WTC11 (cell line): ENCODE measurements around the gene ZNF718. TPM values are rescaled to one million over a fixed set of nuclear protein-coding genes. Genes with fewer than 3 reads are reported as not detected.

Experiments
- ATAC-seq: fragments of 200-7000 bp; cut with Tn5 transposase; 2 replicates; pipeline ENCODE4 v1.10.0; 2021; ENCODE audit warnings: mild to moderate bottlenecking, moderate library complexity
- CTCF ChIA-PET: fragments of 300-600 bp; sonication (Branson Sonifier 250); formaldehyde crosslinking; loops from one replicate; lab custom pipeline; 2021; ENCODE audit warnings: antibody characterized with exemption; lab: Charles Lee
- POLR2A ChIA-PET: fragments of 350-600 bp; sonication (Branson Sonifier 250); formaldehyde crosslinking; loops from one replicate; lab custom pipeline; 2021; ENCODE audit warnings: antibody characterized with exemption; lab: Charles Lee
- DNase-seq: peaks from one replicate; pipeline ENCODE4 v3.0.0; 2021; ENCODE audit warnings: low spot score
- H3K27ac Mint-ChIP-seq: 2 replicates; pipeline ENCODE4 v1.8.0; 2021; ENCODE audit warnings: mixed read lengths
- H3K27me3 Mint-ChIP-seq: 2 replicates; pipeline ENCODE4 v1.8.0; 2021; ENCODE audit warnings: low read depth, mild to moderate bottlenecking, moderate library complexity, mixed read lengths
- H3K36me3 Mint-ChIP-seq: 2 replicates; pipeline ENCODE4 v1.8.0; 2021; ENCODE audit warnings: mixed read lengths
- H3K4me1 Mint-ChIP-seq: 2 replicates; pipeline ENCODE4 v1.8.0; 2022; ENCODE audit warnings: mixed read lengths
- H3K4me3 Mint-ChIP-seq: 2 replicates; pipeline ENCODE4 v1.8.0; 2021; ENCODE audit warnings: mild to moderate bottlenecking, moderate library complexity, mixed read lengths
- H3K9me3 Mint-ChIP-seq: 2 replicates; pipeline ENCODE4 v1.8.0; 2021; ENCODE audit warnings: mixed read lengths
- CREM ChIP-seq: sonication (generic); formaldehyde crosslinking; IDR thresholded peaks from 2 replicates; pipeline ENCODE4 v1.8.1; 2022; ENCODE audit warnings: mild to moderate bottlenecking, missing genetic modification reagents, moderate library complexity
- NFE2L1 ChIP-seq: sonication (generic); formaldehyde crosslinking; IDR thresholded peaks from 2 replicates; pipeline ENCODE4 v1.8.1; 2023; ENCODE audit warnings: missing genetic modification reagents
- SMAD4 ChIP-seq: sonication (generic); formaldehyde crosslinking; IDR thresholded peaks from 2 replicates; pipeline ENCODE4 v1.8.0; 2022; ENCODE audit warnings: mild to moderate bottlenecking, missing genetic modification reagents
- TP53 ChIP-seq: sonication (generic); formaldehyde crosslinking; IDR thresholded peaks from 2 replicates; pipeline ENCODE4 v1.8.1; 2023; ENCODE audit warnings: mild to moderate bottlenecking, missing genetic modification reagents
- ZNF121 ChIP-seq: sonication (generic); formaldehyde crosslinking; IDR thresholded peaks from 2 replicates; pipeline ENCODE4 v1.8.0; 2023; ENCODE audit warnings: missing genetic modification reagents
- total RNA-seq: library from RNA; stranded (reverse); gene quantifications from 3 replicates; pipeline ENCODE4 v1.2.3, GENCODE V29; 2021
- TF ChIP-seq, protein P1 (sequence below): sonication (generic); formaldehyde crosslinking; IDR thresholded peaks from 2 replicates; pipeline ENCODE4 v1.8.1; 2022; ENCODE audit warnings: low read depth, mild to moderate bottlenecking, moderate library complexity, missing genetic modification reagents, borderline replicate concordance
- TF ChIP-seq, protein P2 (sequence below): sonication (generic); formaldehyde crosslinking; IDR thresholded peaks from 2 replicates; pipeline ENCODE4 v1.8.1; 2023; ENCODE audit warnings: mild to moderate bottlenecking, missing genetic modification reagents, borderline replicate concordance
- TF ChIP-seq, protein P3 (sequence below): fragments of 250-450 bp; sonication (Bioruptor Pico); IDR thresholded peaks from 2 replicates; pipeline ENCODE4 v1.8.0; 2021; ENCODE audit warnings: mild to moderate bottlenecking
- TF ChIP-seq, protein P4 (sequence below): sonication (generic); formaldehyde crosslinking; IDR thresholded peaks from 2 replicates; pipeline ENCODE4 v1.8.0; 2022; ENCODE audit warnings: missing genetic modification reagents
- TF ChIP-seq, protein P5 (sequence below): fragments of 250-450 bp; sonication (Bioruptor Pico); IDR thresholded peaks from 2 replicates; pipeline ENCODE4 v1.9.0; 2021; ENCODE audit warnings: mild to moderate bottlenecking
- TF ChIP-seq, protein P6 (sequence below): sonication (generic); formaldehyde crosslinking; IDR thresholded peaks from 2 replicates; pipeline ENCODE4 v1.8.1; 2022; ENCODE audit warnings: mild to moderate bottlenecking, missing genetic modification reagents, moderate library complexity, borderline replicate concordance
- TF ChIP-seq, protein P7 (sequence below): sonication (generic); formaldehyde crosslinking; IDR thresholded peaks from 2 replicates; pipeline ENCODE4 v1.8.0; 2022; ENCODE audit warnings: mild to moderate bottlenecking, missing genetic modification reagents
- TF ChIP-seq, protein P8 (sequence below): fragments of 250-450 bp; sonication (Bioruptor Pico); conservative IDR thresholded peaks from 2 replicates; pipeline ENCODE4 v1.9.0; 2021; ENCODE audit warnings: mild to moderate bottlenecking
- TF ChIP-seq, protein P9 (sequence below): fragments of 250-450 bp; sonication (Bioruptor Pico); IDR thresholded peaks from 2 replicates; pipeline ENCODE4 v1.9.0; 2021; ENCODE audit warnings: mild to moderate bottlenecking, borderline replicate concordance

The ZNF718 gene
- total RNA-seq, 1 experiment from 2014 or later = 12.5 TPM

DNA sequence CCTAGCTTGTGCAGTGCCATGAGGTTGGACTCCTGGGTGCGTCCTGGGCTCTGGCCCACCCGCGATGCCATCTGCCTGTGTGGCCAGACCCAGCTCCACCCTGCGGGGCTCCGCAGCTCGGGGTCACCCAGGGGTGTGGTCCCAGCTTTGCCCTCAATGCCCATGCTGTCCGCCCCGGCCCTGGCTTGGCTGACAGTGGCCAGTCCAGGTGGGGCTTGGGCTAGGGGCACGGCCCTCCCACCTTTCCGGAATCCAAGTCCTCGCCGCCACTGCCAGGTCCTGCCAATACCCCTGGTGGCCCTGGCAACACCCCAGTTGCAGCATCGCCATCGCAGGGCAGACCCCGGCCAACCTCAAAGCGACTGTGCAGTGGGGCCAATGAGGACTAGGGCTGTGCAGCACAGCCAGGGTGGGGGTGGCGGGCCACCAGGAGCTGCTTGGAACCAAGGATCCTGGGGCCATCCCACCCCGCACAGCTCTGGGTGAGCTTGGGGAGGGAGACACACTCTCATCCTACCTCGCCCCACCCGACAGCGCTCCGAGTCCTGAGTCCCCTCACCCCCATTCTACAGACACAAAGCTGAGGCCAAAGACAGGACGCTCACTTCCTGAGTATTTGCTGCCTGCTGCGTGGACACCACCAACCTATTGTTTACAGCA, 80.9 kb downstream of the ZNF718 start:
- ChIA-PET CTCF (no interaction called here), POLR2A (no interaction called here)
- ATAC-seq = no peak
- no peak for DNase-seq
- Mint-ChIP-seq H3K36me3 (peaks cover 82% of the 10 kb centered on the region), H3K4me3 (no peak overlapping the region), H3K9me3 (peaks cover 74% of the 10 kb centered on the region), H3K27me3 (peaks cover 10% of the 10 kb centered on the region), H3K4me1 (peaks cover 13% of the 10 kb centered on the region), H3K27ac (no peak overlapping the region)
- TF ChIP-seq NFE2L1 (CRISPR knock-in tag) = no peak
- TF ChIP-seq, protein P1, sequence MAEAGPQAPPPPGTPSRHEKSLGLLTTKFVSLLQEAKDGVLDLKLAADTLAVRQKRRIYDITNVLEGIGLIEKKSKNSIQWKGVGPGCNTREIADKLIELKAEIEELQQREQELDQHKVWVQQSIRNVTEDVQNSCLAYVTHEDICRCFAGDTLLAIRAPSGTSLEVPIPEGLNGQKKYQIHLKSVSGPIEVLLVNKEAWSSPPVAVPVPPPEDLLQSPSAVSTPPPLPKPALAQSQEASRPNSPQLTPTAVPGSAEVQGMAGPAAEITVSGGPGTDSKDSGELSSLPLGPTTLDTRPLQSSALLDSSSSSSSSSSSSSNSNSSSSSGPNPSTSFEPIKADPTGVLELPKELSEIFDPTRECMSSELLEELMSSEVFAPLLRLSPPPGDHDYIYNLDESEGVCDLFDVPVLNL (CRISPR knock-in tag) = no peak
- TF ChIP-seq, protein P2, sequence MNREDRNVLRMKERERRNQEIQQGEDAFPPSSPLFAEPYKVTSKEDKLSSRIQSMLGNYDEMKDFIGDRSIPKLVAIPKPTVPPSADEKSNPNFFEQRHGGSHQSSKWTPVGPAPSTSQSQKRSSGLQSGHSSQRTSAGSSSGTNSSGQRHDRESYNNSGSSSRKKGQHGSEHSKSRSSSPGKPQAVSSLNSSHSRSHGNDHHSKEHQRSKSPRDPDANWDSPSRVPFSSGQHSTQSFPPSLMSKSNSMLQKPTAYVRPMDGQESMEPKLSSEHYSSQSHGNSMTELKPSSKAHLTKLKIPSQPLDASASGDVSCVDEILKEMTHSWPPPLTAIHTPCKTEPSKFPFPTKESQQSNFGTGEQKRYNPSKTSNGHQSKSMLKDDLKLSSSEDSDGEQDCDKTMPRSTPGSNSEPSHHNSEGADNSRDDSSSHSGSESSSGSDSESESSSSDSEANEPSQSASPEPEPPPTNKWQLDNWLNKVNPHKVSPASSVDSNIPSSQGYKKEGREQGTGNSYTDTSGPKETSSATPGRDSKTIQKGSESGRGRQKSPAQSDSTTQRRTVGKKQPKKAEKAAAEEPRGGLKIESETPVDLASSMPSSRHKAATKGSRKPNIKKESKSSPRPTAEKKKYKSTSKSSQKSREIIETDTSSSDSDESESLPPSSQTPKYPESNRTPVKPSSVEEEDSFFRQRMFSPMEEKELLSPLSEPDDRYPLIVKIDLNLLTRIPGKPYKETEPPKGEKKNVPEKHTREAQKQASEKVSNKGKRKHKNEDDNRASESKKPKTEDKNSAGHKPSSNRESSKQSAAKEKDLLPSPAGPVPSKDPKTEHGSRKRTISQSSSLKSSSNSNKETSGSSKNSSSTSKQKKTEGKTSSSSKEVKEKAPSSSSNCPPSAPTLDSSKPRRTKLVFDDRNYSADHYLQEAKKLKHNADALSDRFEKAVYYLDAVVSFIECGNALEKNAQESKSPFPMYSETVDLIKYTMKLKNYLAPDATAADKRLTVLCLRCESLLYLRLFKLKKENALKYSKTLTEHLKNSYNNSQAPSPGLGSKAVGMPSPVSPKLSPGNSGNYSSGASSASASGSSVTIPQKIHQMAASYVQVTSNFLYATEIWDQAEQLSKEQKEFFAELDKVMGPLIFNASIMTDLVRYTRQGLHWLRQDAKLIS = no peak
- TF ChIP-seq, protein P3, sequence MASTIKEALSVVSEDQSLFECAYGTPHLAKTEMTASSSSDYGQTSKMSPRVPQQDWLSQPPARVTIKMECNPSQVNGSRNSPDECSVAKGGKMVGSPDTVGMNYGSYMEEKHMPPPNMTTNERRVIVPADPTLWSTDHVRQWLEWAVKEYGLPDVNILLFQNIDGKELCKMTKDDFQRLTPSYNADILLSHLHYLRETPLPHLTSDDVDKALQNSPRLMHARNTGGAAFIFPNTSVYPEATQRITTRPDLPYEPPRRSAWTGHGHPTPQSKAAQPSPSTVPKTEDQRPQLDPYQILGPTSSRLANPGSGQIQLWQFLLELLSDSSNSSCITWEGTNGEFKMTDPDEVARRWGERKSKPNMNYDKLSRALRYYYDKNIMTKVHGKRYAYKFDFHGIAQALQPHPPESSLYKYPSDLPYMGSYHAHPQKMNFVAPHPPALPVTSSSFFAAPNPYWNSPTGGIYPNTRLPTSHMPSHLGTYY = no peak
- TF ChIP-seq, protein P4, sequence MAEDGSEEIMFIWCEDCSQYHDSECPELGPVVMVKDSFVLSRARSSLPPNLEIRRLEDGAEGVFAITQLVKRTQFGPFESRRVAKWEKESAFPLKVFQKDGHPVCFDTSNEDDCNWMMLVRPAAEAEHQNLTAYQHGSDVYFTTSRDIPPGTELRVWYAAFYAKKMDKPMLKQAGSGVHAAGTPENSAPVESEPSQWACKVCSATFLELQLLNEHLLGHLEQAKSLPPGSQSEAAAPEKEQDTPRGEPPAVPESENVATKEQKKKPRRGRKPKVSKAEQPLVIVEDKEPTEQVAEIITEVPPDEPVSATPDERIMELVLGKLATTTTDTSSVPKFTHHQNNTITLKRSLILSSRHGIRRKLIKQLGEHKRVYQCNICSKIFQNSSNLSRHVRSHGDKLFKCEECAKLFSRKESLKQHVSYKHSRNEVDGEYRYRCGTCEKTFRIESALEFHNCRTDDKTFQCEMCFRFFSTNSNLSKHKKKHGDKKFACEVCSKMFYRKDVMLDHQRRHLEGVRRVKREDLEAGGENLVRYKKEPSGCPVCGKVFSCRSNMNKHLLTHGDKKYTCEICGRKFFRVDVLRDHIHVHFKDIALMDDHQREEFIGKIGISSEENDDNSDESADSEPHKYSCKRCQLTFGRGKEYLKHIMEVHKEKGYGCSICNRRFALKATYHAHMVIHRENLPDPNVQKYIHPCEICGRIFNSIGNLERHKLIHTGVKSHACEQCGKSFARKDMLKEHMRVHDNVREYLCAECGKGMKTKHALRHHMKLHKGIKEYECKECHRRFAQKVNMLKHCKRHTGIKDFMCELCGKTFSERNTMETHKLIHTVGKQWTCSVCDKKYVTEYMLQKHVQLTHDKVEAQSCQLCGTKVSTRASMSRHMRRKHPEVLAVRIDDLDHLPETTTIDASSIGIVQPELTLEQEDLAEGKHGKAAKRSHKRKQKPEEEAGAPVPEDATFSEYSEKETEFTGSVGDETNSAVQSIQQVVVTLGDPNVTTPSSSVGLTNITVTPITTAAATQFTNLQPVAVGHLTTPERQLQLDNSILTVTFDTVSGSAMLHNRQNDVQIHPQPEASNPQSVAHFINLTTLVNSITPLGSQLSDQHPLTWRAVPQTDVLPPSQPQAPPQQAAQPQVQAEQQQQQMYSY (CRISPR knock-in tag) = no peak
- TF ChIP-seq ZNF121 = no peak
- TF ChIP-seq SMAD4 (CRISPR knock-in tag) = no peak
- TF ChIP-seq, protein P5, sequence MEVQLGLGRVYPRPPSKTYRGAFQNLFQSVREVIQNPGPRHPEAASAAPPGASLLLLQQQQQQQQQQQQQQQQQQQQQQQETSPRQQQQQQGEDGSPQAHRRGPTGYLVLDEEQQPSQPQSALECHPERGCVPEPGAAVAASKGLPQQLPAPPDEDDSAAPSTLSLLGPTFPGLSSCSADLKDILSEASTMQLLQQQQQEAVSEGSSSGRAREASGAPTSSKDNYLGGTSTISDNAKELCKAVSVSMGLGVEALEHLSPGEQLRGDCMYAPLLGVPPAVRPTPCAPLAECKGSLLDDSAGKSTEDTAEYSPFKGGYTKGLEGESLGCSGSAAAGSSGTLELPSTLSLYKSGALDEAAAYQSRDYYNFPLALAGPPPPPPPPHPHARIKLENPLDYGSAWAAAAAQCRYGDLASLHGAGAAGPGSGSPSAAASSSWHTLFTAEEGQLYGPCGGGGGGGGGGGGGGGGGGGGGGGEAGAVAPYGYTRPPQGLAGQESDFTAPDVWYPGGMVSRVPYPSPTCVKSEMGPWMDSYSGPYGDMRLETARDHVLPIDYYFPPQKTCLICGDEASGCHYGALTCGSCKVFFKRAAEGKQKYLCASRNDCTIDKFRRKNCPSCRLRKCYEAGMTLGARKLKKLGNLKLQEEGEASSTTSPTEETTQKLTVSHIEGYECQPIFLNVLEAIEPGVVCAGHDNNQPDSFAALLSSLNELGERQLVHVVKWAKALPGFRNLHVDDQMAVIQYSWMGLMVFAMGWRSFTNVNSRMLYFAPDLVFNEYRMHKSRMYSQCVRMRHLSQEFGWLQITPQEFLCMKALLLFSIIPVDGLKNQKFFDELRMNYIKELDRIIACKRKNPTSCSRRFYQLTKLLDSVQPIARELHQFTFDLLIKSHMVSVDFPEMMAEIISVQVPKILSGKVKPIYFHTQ = no peak
- TF ChIP-seq, protein P6, sequence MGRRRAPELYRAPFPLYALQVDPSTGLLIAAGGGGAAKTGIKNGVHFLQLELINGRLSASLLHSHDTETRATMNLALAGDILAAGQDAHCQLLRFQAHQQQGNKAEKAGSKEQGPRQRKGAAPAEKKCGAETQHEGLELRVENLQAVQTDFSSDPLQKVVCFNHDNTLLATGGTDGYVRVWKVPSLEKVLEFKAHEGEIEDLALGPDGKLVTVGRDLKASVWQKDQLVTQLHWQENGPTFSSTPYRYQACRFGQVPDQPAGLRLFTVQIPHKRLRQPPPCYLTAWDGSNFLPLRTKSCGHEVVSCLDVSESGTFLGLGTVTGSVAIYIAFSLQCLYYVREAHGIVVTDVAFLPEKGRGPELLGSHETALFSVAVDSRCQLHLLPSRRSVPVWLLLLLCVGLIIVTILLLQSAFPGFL (CRISPR knock-in tag) = no peak
- TF ChIP-seq CREM (CRISPR knock-in tag) = no peak
- TF ChIP-seq, protein P7, sequence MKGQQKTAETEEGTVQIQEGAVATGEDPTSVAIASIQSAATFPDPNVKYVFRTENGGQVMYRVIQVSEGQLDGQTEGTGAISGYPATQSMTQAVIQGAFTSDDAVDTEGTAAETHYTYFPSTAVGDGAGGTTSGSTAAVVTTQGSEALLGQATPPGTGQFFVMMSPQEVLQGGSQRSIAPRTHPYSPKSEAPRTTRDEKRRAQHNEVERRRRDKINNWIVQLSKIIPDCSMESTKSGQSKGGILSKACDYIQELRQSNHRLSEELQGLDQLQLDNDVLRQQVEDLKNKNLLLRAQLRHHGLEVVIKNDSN (CRISPR knock-in tag) = no peak
- TF ChIP-seq, protein P8, sequence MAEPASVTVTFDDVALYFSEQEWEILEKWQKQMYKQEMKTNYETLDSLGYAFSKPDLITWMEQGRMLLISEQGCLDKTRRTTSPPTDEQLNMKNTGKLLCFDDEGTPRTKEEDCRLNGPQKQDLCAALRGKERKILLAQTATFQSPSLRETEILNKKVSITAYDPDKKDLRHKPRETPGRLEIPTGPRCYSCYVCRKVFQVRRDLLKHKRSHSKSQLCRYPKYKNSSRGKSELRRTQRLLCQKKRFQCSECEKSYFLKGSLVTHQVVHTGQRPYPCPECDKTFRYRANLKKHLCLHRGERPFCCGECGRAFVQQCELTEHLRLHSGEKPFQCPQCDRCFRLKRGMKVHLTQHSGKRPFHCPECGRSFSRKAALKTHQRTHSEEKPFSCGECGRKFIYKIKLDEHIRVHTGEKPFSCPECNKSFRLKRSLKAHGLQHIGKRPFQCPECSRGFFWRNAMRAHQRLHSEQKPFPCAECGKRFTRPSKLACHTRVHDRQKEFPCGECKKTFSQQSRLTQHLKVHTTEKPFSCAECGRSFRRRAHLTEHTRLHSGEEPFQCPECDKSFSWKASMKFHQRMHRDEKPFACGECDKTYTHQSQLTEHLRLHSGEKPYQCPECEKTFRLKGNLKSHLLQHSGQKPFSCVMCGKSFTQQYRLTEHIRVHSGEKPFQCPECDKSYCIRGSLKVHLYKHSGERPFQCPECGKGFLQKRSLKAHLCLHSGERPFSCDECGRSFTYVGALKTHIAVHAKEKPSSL (CRISPR knock-in tag) = no peak
- no peak for TF ChIP-seq TP53 (CRISPR knock-in tag)
- TF ChIP-seq, protein P9, sequence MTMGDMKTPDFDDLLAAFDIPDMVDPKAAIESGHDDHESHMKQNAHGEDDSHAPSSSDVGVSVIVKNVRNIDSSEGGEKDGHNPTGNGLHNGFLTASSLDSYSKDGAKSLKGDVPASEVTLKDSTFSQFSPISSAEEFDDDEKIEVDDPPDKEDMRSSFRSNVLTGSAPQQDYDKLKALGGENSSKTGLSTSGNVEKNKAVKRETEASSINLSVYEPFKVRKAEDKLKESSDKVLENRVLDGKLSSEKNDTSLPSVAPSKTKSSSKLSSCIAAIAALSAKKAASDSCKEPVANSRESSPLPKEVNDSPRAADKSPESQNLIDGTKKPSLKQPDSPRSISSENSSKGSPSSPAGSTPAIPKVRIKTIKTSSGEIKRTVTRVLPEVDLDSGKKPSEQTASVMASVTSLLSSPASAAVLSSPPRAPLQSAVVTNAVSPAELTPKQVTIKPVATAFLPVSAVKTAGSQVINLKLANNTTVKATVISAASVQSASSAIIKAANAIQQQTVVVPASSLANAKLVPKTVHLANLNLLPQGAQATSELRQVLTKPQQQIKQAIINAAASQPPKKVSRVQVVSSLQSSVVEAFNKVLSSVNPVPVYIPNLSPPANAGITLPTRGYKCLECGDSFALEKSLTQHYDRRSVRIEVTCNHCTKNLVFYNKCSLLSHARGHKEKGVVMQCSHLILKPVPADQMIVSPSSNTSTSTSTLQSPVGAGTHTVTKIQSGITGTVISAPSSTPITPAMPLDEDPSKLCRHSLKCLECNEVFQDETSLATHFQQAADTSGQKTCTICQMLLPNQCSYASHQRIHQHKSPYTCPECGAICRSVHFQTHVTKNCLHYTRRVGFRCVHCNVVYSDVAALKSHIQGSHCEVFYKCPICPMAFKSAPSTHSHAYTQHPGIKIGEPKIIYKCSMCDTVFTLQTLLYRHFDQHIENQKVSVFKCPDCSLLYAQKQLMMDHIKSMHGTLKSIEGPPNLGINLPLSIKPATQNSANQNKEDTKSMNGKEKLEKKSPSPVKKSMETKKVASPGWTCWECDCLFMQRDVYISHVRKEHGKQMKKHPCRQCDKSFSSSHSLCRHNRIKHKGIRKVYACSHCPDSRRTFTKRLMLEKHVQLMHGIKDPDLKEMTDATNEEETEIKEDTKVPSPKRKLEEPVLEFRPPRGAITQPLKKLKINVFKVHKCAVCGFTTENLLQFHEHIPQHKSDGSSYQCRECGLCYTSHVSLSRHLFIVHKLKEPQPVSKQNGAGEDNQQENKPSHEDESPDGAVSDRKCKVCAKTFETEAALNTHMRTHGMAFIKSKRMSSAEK (CRISPR knock-in tag) = no peak
